ENCODE results near the gene NFKB1.

Gene NFKB1

GRCh38 chr4:102638621-102639020, 137.5 kb downstream of the NFKB1 start:
- DNase-seq, result no peak
- no peak for TF ChIP-seq POLR2A (IDR thresholded peaks at IDR 0.05; ENCODE audit: low read length)
- TF ChIP-seq GATA1 (IDR thresholded peaks at IDR 0.05; ENCODE audit: low read depth, low read length), result no peak

- no peak for TF ChIP-seq GATA1 (IDR thresholded peaks at IDR 0.05; ENCODE audit: low read depth, low read length)
- no peak for TF ChIP-seq POLR2A (IDR thresholded peaks at IDR 0.05; ENCODE audit: low read length)
- DNase-seq, result no peak
Observed at GRCh38 chr4:102639598-102639997, 138.4 kb downstream of the NFKB1 start.

GRCh38 chr4:102640669-102641068, 139.5 kb downstream of the NFKB1 start:
- TF ChIP-seq GATA1 (IDR thresholded peaks at IDR 0.05; ENCODE audit: low read depth, low read length), result no peak
- no peak for TF ChIP-seq POLR2A (IDR thresholded peaks at IDR 0.05; ENCODE audit: low read length)
- no peak for DNase-seq

DNA sequence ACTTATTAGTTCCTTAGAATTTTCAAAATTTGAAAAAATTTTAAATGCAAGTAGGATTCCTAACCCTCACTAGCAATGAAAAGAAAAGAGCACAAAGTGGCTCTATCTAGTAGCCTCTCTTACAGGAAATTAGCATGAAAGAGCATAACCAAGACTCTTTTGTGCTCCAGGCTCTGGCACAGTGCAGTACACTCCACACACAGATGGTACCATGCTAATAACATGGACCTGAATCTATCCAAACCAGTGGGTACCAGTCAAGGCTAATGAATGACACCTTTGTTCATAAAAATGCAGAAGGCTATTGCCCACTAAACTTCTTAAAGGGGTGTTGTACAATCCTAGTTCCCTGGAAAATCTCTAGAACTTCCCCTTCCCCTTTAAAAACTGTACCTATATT, 140.6 kb downstream of the NFKB1 start:
- DNase-seq, result no peak
- TF ChIP-seq GATA1 (IDR thresholded peaks at IDR 0.05; ENCODE audit: low read depth, low read length) (no peak), POLR2A (IDR thresholded peaks at IDR 0.05; ENCODE audit: low read length) (no peak)

GRCh38 chr4:102642631-102643298, 141.6 kb downstream of the NFKB1 start:
- DNase-seq, result no peak
- TF ChIP-seq GATA1 (IDR thresholded peaks at IDR 0.05; ENCODE audit: low read depth, low read length) (no peak), POLR2A (IDR thresholded peaks at IDR 0.05; ENCODE audit: low read length) (no peak)

GRCh38 chr4:102647117-102647516, 146.0 kb downstream of the NFKB1 start:
- TF ChIP-seq GATA1 (IDR thresholded peaks at IDR 0.05; ENCODE audit: low read depth, low read length), result no peak
- TF ChIP-seq POLR2A (IDR thresholded peaks at IDR 0.05; ENCODE audit: low read length), result no peak
- no peak for DNase-seq

- no peak for DNase-seq
- TF ChIP-seq GATA1 (IDR thresholded peaks at IDR 0.05; ENCODE audit: low read depth, low read length) (no peak), POLR2A (IDR thresholded peaks at IDR 0.05; ENCODE audit: low read length) (no peak)
Observed at GRCh38 chr4:102657206-102657605, 156.0 kb downstream of the NFKB1 start.

- TF ChIP-seq GATA1 (IDR thresholded peaks at IDR 0.05; ENCODE audit: low read depth, low read length) (no peak), POLR2A (IDR thresholded peaks at IDR 0.05; ENCODE audit: low read length) (no peak)
- no peak for DNase-seq
Observed at GRCh38 chr4:102663073-102663472, 161.9 kb downstream of the NFKB1 start.

DNA sequence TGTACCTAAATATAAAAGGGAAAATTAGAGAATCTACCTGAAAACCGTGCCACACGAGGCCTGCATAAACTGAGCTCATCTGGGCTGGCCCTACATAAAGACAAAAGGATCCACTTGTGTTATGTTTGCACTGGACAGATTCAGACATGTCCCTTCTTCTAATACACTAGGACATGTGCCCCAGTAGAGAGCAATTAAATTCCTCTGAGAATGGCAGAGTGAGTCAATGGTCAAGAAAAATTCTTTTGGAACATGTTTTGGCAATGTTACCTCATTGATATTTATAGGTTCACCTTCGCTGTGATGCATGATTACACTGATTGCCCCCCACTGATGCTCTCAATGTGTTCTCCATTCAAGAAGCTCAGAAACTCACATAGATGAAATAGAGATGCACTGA, 164.4 kb downstream of the NFKB1 start:
- TF ChIP-seq GATA1 (IDR thresholded peaks at IDR 0.05; ENCODE audit: low read depth, low read length) (no peak), POLR2A (IDR thresholded peaks at IDR 0.05; ENCODE audit: low read length) (no peak)
- no peak for DNase-seq

Measured in erythroblast (primary cell).